ENCODE measurements around the gene ABI3.

ABI3 gene

DNA sequence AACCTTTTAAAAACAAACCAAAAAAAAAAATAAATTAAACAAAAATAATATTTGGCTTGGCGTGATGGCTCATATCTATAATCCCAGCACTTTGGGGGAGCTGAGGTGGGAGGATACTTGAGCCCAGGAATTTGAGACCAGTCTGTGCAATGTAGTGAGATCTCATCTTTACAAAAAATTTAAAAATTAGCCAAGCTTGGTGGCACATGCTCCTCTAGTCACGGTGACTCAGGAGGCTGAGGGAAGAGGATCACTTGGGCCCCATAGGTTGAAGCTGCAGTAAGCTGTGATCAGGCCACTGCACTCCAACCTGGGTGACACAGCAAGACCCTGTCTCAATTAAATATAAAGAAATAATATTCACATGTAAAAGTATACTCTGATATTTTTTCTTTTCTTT lies 12.3 kb upstream of the ABI3 start:
- no peak for DNase-seq

DNA sequence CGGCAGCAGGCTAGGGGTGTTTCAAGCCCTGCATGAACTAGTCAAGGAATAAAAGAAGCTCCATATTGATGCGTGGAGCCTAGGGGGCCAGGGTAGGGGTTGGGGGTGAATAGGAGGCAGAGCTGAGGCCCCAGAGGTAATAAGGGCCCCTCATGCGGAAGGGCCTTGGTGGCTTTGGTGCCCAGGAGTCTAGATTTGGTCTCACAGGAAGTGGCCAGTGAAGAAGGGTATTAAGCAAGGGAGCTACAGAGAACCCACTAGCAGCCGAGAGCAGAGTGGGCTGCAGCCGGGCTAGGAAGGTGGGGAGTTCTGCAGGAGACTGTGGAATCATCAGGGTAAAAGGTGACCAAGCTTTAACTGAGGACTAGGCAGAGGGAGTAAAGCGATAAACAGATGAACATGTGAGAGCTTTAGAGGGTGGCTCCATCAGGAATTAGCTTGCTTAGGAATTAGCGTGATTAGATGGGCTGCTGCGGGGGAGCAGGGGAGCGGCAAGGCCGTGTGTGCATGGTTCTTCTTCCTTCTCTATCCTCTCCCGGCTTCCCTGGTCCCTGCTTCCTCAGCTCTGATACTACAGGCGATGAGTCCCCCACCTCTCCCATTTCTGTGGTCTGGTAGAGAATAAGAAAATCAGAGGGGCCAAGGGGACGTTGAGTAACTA lies 10.0 kb upstream of the ABI3 start:
- no peak for DNase-seq

- DNase-seq: no peak
Observed at GRCh38 chr17:49201481-49201927, 9.0 kb upstream of the ABI3 start.

- no peak for DNase-seq
Observed at GRCh38 chr17:49203796-49204195, 6.7 kb upstream of the ABI3 start.

GRCh38 chr17:49204516-49204915 lies 6.0 kb upstream of the ABI3 start:
- DNase-seq: no peak

- no peak for DNase-seq
Observed at GRCh38 chr17:49209061-49209571, 1.4 kb upstream of the ABI3 start.

DNA sequence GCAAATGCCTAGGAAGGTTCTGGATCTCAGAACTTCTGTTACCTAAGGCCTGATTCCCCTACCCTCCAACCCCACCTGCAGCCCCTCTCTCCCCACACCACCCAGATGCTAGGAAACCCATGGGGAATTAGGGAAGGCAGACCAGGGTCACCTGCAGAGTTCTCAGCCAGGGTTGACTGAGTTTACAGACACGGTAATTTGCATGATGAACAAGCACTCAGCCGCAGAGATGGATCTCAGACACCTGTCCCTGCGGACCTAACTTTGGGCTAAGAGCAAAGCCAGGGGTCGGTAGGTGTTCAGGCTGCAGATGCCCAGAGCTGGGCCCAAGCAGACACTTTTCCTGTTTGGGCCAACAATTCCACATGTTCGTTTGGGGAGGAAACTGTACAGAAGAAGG lies 2.9 kb downstream of the ABI3 start:
- no peak for DNase-seq

DNA sequence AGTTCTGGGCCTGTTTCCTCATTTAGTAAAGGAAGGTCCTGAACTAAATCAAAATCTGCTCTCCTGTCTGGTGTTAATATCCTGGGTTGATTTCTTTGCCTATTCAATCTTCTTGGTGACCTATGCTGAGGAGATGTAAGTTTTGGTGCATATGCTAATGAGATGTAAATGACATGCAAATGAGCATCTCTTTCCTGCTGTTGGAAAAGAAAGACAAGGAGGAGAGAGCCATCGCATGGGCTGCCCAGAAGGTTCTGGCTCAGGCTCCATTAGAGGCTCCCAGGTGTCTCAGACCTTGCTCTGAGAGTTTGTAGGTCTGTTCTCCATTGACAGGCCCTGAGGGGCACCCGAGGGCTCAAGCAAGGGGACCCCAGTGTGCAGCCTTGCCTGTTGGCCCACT lies 3.3 kb downstream of the ABI3 start:
- no peak for DNase-seq

DNA sequence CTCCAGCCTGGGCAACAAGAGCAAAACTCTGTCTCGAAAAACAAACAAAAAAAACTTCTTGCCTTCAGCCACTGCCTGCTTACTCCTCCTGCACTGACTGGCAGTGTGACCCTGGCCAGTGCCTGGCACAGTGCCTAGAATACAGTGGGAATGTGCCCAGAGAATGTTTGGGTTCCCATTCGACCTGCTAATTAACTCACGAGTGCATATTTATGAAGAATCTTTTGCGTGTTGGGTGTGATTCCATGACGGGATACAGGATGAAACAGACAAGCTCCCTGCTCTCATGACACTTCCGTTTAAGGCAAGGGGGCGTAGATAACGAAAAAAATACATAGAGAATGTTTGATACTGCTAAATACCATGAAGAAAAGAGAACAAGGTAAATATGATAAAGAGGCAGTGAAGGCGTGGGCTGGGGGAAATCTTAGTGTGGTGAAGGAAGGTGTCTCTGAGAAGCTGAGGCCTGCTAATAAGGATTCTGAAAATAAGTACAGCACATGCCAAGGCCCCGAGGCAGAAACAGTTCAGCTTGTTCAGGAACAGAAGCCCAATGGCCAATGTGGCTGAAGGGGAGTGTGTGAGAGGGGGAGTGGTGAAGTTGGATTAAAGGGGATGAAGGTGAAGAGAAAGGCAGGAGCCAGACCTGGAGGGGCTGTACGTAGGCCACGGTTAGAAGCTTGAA lies 4.3 kb downstream of the ABI3 start:
- DNase-seq: no peak

DNA sequence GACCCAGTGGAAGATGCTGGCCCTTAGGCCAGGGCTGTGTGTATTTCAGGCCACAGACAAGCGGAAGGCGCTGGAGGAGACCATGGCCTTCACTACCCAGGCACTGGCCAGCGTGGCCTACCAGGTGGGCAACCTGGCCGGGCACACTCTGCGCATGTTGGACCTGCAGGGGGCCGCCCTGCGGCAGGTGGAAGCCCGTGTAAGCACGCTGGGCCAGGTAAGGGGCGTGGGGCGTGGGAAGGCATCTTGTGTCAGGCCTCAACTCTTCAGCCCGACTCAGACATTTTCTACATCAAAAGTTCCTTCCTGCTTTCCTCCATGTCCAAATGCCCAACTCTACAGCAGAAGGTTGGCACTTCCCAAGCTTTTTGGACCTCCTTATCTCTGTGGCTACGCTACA lies 6.0 kb downstream of the ABI3 start:
- DNase-seq: no peak

GRCh38 chr17:49216953-49217650 lies 6.6 kb downstream of the ABI3 start:
- DNase-seq: no peak

GRCh38 chr17:49217651-49218413 lies 7.3 kb downstream of the ABI3 start:
- DNase-seq: peak; percentile 80

DNA sequence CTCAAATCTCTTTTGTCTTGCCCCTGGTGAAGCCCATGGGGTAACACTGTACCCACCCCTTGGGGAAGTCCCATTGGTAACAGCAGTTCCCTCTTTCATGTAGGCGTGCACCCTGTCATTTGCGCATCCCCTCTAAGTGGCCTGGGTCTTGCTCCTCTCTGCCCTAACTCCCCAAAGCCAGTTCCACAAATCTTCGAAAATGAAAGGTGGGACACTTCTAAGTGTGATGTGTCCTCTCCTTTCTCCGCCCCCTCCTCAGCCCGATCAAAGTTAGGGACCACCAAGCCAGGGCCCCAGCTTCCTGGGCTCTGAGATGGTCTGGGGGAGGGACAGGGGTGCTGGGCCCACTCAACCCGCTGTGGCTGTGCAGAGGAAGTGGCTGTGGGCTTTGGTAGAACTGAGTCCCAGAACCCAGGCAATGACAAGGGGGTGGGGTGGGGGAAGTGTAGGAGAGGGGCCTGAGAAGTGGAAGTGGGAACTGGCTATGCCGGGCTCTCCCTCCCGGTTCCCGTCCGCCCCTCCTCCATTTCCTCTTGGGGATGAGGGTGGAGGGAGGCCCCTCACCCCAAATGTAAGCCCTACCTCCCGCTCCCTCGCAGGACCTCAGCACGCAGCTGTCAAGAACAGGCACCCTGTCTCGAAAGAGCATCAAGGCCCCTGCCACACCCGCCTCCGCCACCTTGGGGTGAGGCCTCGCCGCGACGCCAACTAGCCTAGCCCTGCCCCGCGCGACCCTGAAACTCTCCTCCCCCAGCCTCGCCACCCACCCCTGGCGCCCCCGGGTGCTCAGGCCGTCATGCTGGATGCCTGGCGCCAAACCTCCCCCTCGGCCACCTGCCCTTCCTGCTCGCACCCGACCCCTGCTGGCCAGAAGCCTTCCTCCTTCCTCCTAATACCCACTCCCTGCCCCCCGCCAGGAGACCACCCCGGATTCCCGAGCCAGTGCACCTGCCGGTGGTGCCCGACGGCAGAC lies 8.7 kb downstream of the ABI3 start:
- peak; percentile 59 for DNase-seq

DNA sequence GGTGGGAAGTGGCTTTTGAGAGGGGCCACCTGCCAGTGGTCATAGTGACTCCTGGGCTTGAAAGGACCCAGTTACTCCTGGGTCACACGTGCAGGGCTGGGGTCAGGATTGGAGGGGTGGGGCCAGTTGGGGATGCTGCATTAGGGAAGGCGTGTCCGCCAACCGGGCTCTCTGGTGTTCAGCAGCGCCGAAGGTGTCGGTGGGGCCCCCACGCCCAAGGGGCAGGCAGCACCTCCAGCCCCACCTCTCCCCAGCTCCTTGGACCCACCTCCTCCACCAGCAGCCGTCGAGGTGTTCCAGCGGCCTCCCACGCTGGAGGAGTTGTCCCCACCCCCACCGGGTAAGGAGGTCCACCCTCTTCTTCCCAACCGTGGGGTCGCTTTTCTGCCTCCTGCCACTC lies 9.5 kb downstream of the ABI3 start:
- no peak for DNase-seq

DNA sequence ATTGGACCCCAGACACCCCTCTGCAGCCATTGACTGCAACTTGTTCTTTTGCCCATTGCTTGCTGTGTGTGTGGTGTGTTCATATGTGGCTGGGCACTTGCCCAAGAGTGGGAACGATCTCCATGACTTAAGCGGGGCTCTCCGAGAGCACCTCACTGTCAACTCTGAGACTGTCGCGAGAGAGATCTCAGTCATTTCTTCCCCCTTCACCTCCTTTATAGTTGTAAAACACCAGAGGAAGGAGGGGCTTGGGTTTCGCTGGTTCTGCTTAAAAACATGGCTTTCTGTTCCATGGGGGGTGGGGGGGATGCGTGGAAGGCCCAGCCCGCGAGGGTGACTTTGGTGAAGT lies 12.6 kb downstream of the ABI3 start:
- no peak for DNase-seq

- DNase-seq: peak; percentile 72
Observed at GRCh38 chr17:49223517-49224197, 13.2 kb downstream of the ABI3 start.

DNA sequence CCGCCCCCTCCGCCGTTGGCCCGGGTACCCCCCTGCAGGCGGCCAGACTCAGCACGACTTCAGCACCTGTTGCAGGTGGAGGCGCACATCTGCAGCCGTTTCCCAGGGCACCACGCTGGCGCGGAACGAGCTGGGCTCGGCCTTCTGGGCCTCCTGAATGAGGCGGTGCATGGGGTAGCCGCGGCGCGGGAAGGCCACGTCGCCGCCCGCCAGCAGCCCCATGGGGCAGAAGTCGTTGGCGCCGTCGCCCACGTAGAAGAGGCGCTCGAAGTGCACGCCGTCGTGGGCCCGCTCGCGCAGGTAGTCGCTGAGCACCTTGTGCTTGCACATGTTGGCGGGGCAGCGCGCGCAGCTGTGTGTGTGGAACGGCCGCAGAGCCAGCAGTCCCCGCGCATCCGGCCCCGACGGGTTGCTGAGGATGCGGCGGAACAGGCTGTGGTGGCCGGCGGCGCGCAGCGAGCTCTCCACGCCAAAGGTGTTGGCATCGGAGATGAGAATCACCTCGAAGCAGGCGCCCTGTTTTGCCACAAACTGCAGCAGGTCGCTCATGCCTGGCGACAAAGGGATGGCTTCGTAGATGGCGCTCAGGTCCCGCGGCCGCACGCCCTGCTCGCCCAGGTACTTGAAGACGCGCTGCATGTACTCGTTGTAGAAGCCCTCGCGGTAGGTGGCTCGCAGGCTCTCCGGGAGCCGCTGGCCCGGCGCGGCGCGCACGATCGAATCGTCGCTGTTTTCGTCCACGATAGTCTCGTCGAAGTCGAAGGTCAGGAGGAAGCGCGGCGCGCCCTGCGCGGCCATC lies 13.9 kb downstream of the ABI3 start:
- peak; percentile 57 for DNase-seq

DNA sequence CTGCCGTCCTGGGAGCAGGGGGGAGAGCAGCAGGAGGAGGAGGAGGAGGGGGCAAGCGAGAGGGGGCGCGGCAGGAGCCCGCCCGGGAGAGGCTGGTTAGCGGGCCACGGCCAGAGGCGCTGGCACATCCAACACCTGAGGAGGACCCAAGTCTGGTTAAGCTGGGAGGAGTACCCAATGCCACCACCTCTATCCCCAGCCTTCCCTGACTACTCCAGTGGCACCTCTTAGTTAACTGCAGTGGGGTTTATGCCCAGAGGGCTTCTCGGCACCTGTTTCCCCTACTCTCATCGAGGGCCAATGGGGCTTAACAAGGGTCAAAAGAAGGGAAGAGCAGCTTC lies 14.5 kb downstream of the ABI3 start:
- DNase-seq: no peak

- DNase-seq: no peak
Observed at GRCh38 chr17:49225554-49226236, 15.2 kb downstream of the ABI3 start.
